ENCODE data around the gene OARD1.

OARD1 gene

DNA sequence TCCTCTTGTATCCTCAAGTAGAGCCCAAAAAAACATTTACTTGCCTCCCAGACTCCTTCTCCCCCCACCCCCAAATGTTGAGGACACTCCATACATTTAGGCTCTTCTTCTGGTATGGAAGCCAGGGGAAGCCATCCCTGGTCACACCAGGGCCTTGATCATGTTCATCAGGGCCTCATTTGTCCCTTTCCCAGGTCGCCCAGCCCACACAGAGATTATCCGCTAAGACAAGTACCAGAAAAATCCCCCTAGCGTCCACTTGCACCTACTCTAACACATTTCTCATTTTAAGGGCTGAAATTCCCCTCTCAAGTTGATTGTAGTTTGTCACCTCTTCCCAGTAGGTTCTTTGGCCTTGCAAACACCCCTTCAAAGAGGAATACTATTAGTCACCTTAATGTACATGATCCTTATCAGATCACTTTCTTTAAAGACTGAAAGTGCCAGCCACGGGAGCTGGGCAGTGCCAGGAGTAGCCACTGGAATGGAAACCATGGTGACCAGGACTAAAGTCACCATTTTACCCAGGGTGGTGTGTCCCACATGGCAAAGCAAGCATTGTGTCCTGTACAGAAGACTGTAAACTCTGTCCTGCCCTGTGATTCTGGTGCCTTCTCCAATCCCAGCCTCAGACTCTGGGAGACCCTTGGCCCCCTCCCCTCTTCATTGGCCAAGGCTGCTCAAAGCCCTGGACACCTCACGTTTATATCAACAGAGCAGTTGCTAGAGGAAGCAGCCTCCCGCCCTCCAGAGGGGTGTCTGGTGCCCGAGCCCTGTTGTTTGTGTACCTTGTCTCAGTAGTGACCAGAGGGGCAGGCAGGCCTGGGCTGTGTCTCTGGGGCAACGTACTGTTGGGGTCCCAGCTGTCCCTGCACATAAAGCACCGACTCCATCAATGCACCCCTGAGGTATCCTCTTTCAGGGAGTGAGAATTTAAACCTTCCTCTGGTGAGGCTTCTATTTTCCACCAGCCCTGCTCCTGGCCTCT is 24.1 kb downstream of the OARD1 start:
- Histone ChIP-seq H3K9me3 (ENCODE audit: control insufficient read depth, low read length) (no peaks in the 10 kb centered on the region), H3K4me1 (ENCODE audit: control insufficient read depth, insufficient read depth, low read length, poor library complexity, severe bottlenecking) (peaks cover 21% of the 10 kb centered on the region), H3K36me3 (ENCODE audit: control insufficient read depth, insufficient read depth, low read length) (no peaks in the 10 kb centered on the region), H3K4me3 (ENCODE audit: extremely low read depth, insufficient read depth, low read length, poor library complexity, severe bottlenecking) (no peak overlapping the region), H3K27ac (ENCODE audit: low read depth, low read length, severe bottlenecking) (peak overlapping the region; percentile 24)
- 96 to 99% methylated on average over 7 to 8 of the region's 9 CpGs for WGBS, 2 experiments (ENCODE audit: insufficient coverage in 2 of 2)

DNA sequence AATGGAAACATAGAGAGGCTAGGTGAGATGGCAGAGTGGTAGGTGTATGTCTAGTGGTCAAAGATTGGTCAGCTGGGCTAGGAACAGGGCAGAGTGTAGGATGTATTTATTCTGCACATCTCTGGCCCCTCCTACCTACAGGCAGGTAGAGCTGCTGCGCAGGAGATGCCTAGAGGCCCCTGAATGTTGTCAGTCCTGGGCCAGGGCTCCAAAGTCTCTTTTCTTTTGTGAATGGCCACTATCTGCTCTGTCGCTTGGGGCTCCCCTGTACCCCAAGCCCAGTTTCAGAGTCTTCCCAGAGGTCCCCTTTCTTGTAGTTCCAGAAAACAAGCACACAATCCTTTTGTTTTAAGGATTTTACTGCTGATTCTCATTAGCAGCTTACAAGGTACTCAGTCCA is 24.9 kb downstream of the OARD1 start:
- WGBS, 2 experiments (ENCODE audit: insufficient coverage in 2 of 2): 100% methylated on average over 1 to 2 of the region's 2 CpGs
- peaks cover 21% of the 10 kb centered on the region for H3K4me1 ChIP-seq (ENCODE audit: control insufficient read depth, insufficient read depth, low read length, poor library complexity, severe bottlenecking)
- H3K36me3 ChIP-seq (ENCODE audit: control insufficient read depth, insufficient read depth, low read length): no peaks in the 10 kb centered on the region
- H3K27ac ChIP-seq (ENCODE audit: low read depth, low read length, severe bottlenecking): no peak overlapping the region
- H3K9me3 ChIP-seq (ENCODE audit: control insufficient read depth, low read length): no peaks in the 10 kb centered on the region
- no peak overlapping the region for H3K4me3 ChIP-seq (ENCODE audit: extremely low read depth, insufficient read depth, low read length, poor library complexity, severe bottlenecking)

- no peak overlapping the region for H3K27ac ChIP-seq (ENCODE audit: low read depth, low read length, severe bottlenecking)
- no CpG with 5 or more reads among the region's 1 CpG for WGBS, 2 experiments (ENCODE audit: insufficient coverage in 2 of 2)
- H3K4me3 ChIP-seq (ENCODE audit: extremely low read depth, insufficient read depth, low read length, poor library complexity, severe bottlenecking): no peak overlapping the region
- H3K9me3 ChIP-seq (ENCODE audit: control insufficient read depth, low read length): no peaks in the 10 kb centered on the region
- no peaks in the 10 kb centered on the region for H3K36me3 ChIP-seq (ENCODE audit: control insufficient read depth, insufficient read depth, low read length)
- peaks cover 16% of the 10 kb centered on the region for H3K4me1 ChIP-seq (ENCODE audit: control insufficient read depth, insufficient read depth, low read length, poor library complexity, severe bottlenecking)
Measured at GRCh38 chr6:41046084-41046483, 26.1 kb downstream of the OARD1 start.

- no peak overlapping the region for H3K4me3 ChIP-seq (ENCODE audit: extremely low read depth, insufficient read depth, low read length, poor library complexity, severe bottlenecking)
- H3K36me3 ChIP-seq (ENCODE audit: control insufficient read depth, insufficient read depth, low read length): no peaks in the 10 kb centered on the region
- 75 to 90% methylated on average over 2 of the region's 5 CpGs for WGBS, 2 experiments (ENCODE audit: insufficient coverage in 2 of 2)
- peaks cover 20% of the 10 kb centered on the region for H3K4me1 ChIP-seq (ENCODE audit: control insufficient read depth, insufficient read depth, low read length, poor library complexity, severe bottlenecking)
- H3K27ac ChIP-seq (ENCODE audit: low read depth, low read length, severe bottlenecking): no peak overlapping the region
- no peaks in the 10 kb centered on the region for H3K9me3 ChIP-seq (ENCODE audit: control insufficient read depth, low read length)
Measured at GRCh38 chr6:41045664-41046063, 26.5 kb downstream of the OARD1 start.

- Histone ChIP-seq H3K27ac (ENCODE audit: low read depth, low read length, severe bottlenecking) (no peak overlapping the region), H3K4me3 (ENCODE audit: extremely low read depth, insufficient read depth, low read length, poor library complexity, severe bottlenecking) (no peak overlapping the region), H3K4me1 (ENCODE audit: control insufficient read depth, insufficient read depth, low read length, poor library complexity, severe bottlenecking) (peaks cover 25% of the 10 kb centered on the region), H3K36me3 (ENCODE audit: control insufficient read depth, insufficient read depth, low read length) (no peaks in the 10 kb centered on the region), H3K9me3 (ENCODE audit: control insufficient read depth, low read length) (no peaks in the 10 kb centered on the region)
- 94 to 95% methylated on average over 3 of the region's 3 CpGs for WGBS, 2 experiments (ENCODE audit: insufficient coverage in 2 of 2)
Measured at GRCh38 chr6:41043151-41043550, 29.0 kb downstream of the OARD1 start.

- Histone ChIP-seq H3K4me3 (ENCODE audit: extremely low read depth, insufficient read depth, low read length, poor library complexity, severe bottlenecking) (no peak within 1 kb of the TSS), H3K4me1 (ENCODE audit: control insufficient read depth, insufficient read depth, low read length, poor library complexity, severe bottlenecking) (peaks cover 25% of the 10 kb centered on the region), H3K9me3 (ENCODE audit: control insufficient read depth, low read length) (no peaks in the 10 kb centered on the region), H3K27ac (ENCODE audit: low read depth, low read length, severe bottlenecking) (no peak within 1 kb of the TSS), H3K36me3 (ENCODE audit: control insufficient read depth, insufficient read depth, low read length) (no peaks in the 10 kb centered on the region)
- 91 to 96% methylated on average over 10 of the region's 10 CpGs for WGBS, 2 experiments (ENCODE audit: insufficient coverage in 2 of 2)
Measured at GRCh38 chr6:41042226-41043055, 29.7 kb downstream of the OARD1 start, which contains the start of gene TSPO2. TSPO2 (plus strand) TSS chr6:41042467; CDS start chr6:41042986, 519 bp downstream.

GRCh38 chr6:41040940-41041536 is 31.1 kb downstream of the OARD1 start:
- Histone ChIP-seq H3K9me3 (ENCODE audit: control insufficient read depth, low read length) (no peaks in the 10 kb centered on the region), H3K36me3 (ENCODE audit: control insufficient read depth, insufficient read depth, low read length) (no peaks in the 10 kb centered on the region), H3K4me3 (ENCODE audit: extremely low read depth, insufficient read depth, low read length, poor library complexity, severe bottlenecking) (no peak overlapping the region), H3K27ac (ENCODE audit: low read depth, low read length, severe bottlenecking) (no peak overlapping the region), H3K4me1 (ENCODE audit: control insufficient read depth, insufficient read depth, low read length, poor library complexity, severe bottlenecking) (peaks cover 25% of the 10 kb centered on the region)
- no CpG with 5 or more reads among the region's 1 CpG for WGBS, 2 experiments (ENCODE audit: insufficient coverage in 2 of 2)

GRCh38 chr6:41040101-41040939 is 31.8 kb downstream of the OARD1 start:
- Histone ChIP-seq H3K4me1 (ENCODE audit: control insufficient read depth, insufficient read depth, low read length, poor library complexity, severe bottlenecking) (peaks cover 25% of the 10 kb centered on the region), H3K9me3 (ENCODE audit: control insufficient read depth, low read length) (no peaks in the 10 kb centered on the region), H3K36me3 (ENCODE audit: control insufficient read depth, insufficient read depth, low read length) (no peaks in the 10 kb centered on the region), H3K27ac (ENCODE audit: low read depth, low read length, severe bottlenecking) (peak overlapping the region; percentile 51), H3K4me3 (ENCODE audit: extremely low read depth, insufficient read depth, low read length, poor library complexity, severe bottlenecking) (no peak overlapping the region)
- 53 to 88% methylated on average over 2 to 4 of the region's 6 CpGs for WGBS, 2 experiments (ENCODE audit: insufficient coverage in 2 of 2)

DNA sequence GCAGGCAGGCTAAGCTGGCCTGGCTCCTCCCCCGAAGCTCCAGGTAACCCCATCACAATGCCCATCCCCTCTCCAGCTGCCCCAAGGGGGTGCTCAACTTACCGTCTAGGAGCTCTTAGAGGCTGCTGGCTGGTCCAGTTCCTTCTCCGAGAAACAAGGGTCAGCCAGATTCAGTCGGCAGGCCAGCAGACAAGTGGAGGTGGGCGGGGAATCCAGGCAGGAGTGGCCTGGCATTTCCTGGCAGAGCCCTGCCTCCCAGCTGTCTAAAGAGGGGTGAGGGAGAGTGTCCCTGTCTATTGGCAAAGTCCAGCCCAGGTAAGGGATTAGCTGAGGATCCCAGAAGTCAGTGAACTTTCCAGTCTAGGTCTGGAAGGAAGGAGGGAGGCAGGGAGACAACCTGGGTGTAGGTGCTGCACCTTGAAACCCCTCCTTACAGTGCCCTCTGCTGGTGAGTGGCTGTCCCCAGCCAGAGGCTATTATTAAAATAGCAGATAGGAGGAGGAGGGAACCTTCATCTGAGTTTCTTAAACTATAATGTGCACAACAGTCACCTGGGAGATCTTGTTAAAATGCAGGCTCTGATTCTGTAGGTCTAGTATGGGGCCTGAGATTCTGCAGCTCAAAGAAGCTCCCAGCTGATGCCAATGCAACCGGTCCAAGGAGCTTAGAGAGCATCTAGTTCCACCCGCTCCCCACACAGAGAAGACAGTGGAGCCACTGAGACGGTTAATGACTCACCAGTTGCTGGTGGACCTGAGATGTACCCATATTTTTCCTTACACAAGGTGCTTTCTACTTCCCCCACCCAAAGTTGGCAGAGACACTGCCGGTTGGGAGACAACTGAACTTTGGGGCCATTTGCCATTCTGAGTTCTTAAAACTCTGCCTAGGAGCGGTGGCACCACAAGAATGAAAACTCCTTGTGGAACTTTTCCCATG is 32.8 kb downstream of the OARD1 start, which contains the start of gene UNC5CL:
TSS of gene UNC5CL (minus strand) at position 162 of the 939 bp plus-strand sequence. CDS start 4,147 bp downstream, outside the sequence.
- Histone ChIP-seq H3K9me3 (ENCODE audit: control insufficient read depth, low read length) (no peaks in the 10 kb centered on the region), H3K4me3 (ENCODE audit: extremely low read depth, insufficient read depth, low read length, poor library complexity, severe bottlenecking) (no peak within 1 kb of the TSS), H3K36me3 (ENCODE audit: control insufficient read depth, insufficient read depth, low read length) (no peaks in the 10 kb centered on the region), H3K27ac (ENCODE audit: low read depth, low read length, severe bottlenecking) (no peak within 1 kb of the TSS), H3K4me1 (ENCODE audit: control insufficient read depth, insufficient read depth, low read length, poor library complexity, severe bottlenecking) (peaks cover 25% of the 10 kb centered on the region)
- WGBS, 2 experiments (ENCODE audit: insufficient coverage in 2 of 2): 78 to 81% methylated on average over 9 to 10 of the region's 10 CpGs

Measured in mesodermal cell (in vitro differentiated cells).